ENCODE results near the gene ITGA5.

Gene ITGA5

DNA sequence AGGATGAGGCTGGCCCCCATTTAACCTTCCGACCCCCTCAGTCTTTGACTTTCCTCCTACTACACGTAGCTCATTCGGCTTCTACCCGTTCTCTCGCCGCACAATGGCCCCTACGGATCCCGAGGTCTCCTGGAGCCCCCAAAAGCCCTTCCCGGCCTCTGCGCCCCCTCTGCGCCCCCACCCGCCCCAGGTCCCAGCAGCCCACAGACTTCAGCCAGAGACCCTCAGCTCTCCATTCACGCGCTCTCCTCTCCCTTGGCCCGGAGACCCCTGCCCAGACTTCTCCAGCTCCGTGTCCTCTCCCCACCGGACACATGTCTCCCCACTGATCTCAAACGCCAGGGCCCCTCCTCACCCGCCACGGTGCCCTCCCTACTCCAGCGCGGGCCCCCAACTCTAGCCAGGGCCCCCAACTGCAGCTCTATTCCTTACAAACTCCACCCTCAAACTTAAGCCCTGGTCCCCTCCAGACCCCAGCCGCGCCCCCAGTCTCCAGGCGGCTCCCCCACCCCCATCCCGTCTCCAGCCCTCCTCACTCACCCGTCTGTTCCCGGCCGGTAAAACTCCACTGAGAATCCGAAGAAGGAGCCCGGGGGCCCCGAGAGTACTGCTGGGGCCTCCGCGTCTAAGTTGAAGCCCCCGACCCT is 502 bp downstream of the ITGA5 start:
- H3K4me3 ChIP-seq (ENCODE audit: low read depth in 1 of 2, low read length in 2 of 2), result peak overlapping the region; percentile 74 to 89
- H3K9ac ChIP-seq (ENCODE audit: low read depth, low read length), result peak overlapping the region; percentile 84
- peaks cover 18% of the 10 kb centered on the region for H3K27me3 ChIP-seq (ENCODE audit: insufficient read depth, low read length, poor library complexity)
- no peaks in the 10 kb centered on the region for H3K9me3 ChIP-seq (ENCODE audit: insufficient read depth, low read length, severe bottlenecking)
- H2AFZ ChIP-seq (ENCODE audit: low read depth, low read length), result peak overlapping the region; percentile 74
- no peaks in the 10 kb centered on the region for H4K20me1 ChIP-seq (ENCODE audit: insufficient read depth, low read length)
- peaks cover 58% of the 10 kb centered on the region for H3K4me1 ChIP-seq (ENCODE audit: insufficient read depth, low read length)
- H3K27ac ChIP-seq (ENCODE audit: low read length), result peak overlapping the region; percentile 73
- DNase-seq, result no peak
- H3K36me3 ChIP-seq (ENCODE audit: insufficient read depth, low read length), result no peaks in the 10 kb centered on the region
- TF ChIP-seq EZH2 (IDR thresholded peaks at IDR 0.05; ENCODE audit: borderline replicate concordance, low read depth, low read length, severe bottlenecking), result no peak
- TF ChIP-seq, protein P1, sequence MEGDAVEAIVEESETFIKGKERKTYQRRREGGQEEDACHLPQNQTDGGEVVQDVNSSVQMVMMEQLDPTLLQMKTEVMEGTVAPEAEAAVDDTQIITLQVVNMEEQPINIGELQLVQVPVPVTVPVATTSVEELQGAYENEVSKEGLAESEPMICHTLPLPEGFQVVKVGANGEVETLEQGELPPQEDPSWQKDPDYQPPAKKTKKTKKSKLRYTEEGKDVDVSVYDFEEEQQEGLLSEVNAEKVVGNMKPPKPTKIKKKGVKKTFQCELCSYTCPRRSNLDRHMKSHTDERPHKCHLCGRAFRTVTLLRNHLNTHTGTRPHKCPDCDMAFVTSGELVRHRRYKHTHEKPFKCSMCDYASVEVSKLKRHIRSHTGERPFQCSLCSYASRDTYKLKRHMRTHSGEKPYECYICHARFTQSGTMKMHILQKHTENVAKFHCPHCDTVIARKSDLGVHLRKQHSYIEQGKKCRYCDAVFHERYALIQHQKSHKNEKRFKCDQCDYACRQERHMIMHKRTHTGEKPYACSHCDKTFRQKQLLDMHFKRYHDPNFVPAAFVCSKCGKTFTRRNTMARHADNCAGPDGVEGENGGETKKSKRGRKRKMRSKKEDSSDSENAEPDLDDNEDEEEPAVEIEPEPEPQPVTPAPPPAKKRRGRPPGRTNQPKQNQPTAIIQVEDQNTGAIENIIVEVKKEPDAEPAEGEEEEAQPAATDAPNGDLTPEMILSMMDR (IDR thresholded peaks at IDR 0.05; ENCODE audit: borderline replicate concordance, extremely low read depth, low read length, poor library complexity, severe bottlenecking), result peak; percentile 0
- H3K79me2 ChIP-seq (ENCODE audit: insufficient read depth, low read length), result peaks cover 51% of the 10 kb centered on the region
- ATAC-seq (ENCODE audit: insufficient read depth, low read depth), result peak; percentile 34
- peak overlapping the region; percentile 85 for H3K4me2 ChIP-seq (ENCODE audit: insufficient read depth, low read length)

DNA sequence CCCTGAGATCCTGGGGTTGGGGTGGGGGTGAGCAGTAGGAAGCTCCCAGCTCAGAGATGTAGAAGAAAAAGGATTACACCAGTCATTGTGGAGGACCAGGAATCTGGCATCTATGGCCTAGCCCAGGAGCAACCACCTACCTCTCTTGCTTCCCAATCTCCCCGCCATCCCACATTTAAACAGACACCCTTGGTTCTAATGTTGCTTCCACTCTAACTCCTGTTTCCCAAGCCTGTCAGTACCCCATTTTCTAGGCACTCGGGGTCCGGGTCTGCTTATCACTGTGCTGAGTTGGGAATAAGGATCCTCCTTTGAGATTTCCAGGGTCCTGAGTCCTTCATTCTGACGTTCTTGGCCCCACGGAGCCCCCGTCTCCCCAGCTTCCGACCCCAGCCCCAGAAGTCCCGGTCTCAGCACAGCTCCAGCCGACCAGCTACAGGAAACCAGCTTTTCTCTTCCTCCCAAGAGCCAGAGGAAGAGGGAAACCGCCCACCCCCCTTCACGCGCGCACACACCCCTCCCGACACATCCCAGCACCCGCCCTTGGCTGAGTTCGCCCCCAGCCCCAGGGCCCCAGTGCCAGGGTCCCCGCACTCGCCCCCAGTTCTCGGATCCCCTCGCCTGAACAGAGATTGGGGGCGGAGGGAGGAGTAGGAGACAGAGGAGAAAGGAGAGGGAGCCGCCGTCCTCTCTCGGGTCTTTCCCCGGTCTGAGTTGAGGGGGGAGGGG is 1.2 kb downstream of the ITGA5 start:
- peaks cover 13% of the 10 kb centered on the region for H3K27me3 ChIP-seq (ENCODE audit: insufficient read depth, low read length, poor library complexity)
- peak overlapping the region; percentile 73 for H3K27ac ChIP-seq (ENCODE audit: low read length)
- no peaks in the 10 kb centered on the region for H4K20me1 ChIP-seq (ENCODE audit: insufficient read depth, low read length)
- H3K9ac ChIP-seq (ENCODE audit: low read depth, low read length), result peak overlapping the region; percentile 84
- H3K4me3 ChIP-seq (ENCODE audit: low read depth in 1 of 2, low read length in 2 of 2), result peak overlapping the region; percentile 74 to 89; a peak in 3 of 4 replicates
- no peaks in the 10 kb centered on the region for H3K36me3 ChIP-seq (ENCODE audit: insufficient read depth, low read length)
- DNase-seq, result peak; percentile 67
- TF ChIP-seq, protein P1 (IDR thresholded peaks at IDR 0.05; ENCODE audit: borderline replicate concordance, extremely low read depth, low read length, poor library complexity, severe bottlenecking), result no peak
- TF ChIP-seq EZH2 (IDR thresholded peaks at IDR 0.05; ENCODE audit: borderline replicate concordance, low read depth, low read length, severe bottlenecking), result no peak
- H3K4me2 ChIP-seq (ENCODE audit: insufficient read depth, low read length), result peak overlapping the region; percentile 85
- H2AFZ ChIP-seq (ENCODE audit: low read depth, low read length), result peak overlapping the region; percentile 74
- H3K79me2 ChIP-seq (ENCODE audit: insufficient read depth, low read length), result peaks cover 57% of the 10 kb centered on the region
- peaks cover 65% of the 10 kb centered on the region for H3K4me1 ChIP-seq (ENCODE audit: insufficient read depth, low read length)
- ATAC-seq (ENCODE audit: insufficient read depth, low read depth), result peak; percentile 43
- H3K9me3 ChIP-seq (ENCODE audit: insufficient read depth, low read length, severe bottlenecking), result no peaks in the 10 kb centered on the region

DNA sequence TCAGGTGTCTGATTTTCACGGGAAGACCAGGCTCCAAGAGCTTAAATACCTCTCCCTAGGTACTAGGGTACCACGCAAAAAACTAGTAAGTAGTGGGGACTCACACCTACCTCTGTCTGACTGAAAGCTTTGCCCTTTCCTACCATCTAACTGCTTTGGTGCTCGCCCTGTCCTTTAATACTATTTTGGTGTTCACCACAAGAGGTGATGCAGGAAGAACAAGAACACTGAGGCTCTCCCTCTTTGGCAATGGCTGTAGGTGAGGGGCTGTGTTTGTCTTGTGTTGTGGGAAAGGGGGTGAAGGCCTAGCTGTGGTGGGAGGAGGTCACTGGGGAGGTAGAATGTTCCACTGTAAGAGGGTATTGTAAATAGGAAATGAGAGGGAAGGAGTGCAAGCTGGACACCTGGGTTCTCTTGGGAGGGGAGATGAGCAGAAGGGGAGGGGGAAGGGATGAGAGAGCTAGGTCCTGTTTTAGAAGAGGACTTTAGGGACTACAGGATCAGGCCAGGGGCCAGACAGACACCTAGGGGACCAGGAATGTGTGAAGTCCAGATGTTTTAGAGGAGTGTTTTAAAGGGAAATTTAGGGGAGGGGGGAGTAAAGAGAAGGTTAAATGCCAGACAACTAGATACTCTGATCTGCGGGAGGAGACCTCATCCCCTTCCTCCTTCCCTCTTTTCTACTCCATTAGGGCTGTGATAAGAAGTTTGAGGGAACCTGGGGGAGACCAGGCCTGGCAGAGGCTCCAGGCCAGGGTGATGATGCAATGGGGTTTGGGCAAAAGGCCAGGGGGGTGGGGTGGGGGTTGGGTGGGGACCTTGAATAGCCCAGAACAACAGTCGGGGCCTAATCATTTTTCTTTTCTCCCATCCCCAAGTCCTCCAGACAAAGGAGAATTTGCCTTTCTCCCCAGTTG is 2.1 kb downstream of the ITGA5 start:
- no peaks in the 10 kb centered on the region for H4K20me1 ChIP-seq (ENCODE audit: insufficient read depth, low read length)
- ATAC-seq (ENCODE audit: insufficient read depth, low read depth), result no peak
- no peak overlapping the region for H2AFZ ChIP-seq (ENCODE audit: low read depth, low read length)
- no peak for TF ChIP-seq EZH2 (IDR thresholded peaks at IDR 0.05; ENCODE audit: borderline replicate concordance, low read depth, low read length, severe bottlenecking)
- TF ChIP-seq, protein P1 (IDR thresholded peaks at IDR 0.05; ENCODE audit: borderline replicate concordance, extremely low read depth, low read length, poor library complexity, severe bottlenecking), result no peak
- no peak for DNase-seq
- peaks cover 6% of the 10 kb centered on the region; the same call in 1 of the 2 replicates for H3K36me3 ChIP-seq (ENCODE audit: insufficient read depth, low read length)
- H3K9ac ChIP-seq (ENCODE audit: low read depth, low read length), result peak overlapping the region; percentile 84
- H3K27ac ChIP-seq (ENCODE audit: low read length), result peak overlapping the region; percentile 73
- H3K4me3 ChIP-seq (ENCODE audit: low read depth in 1 of 2, low read length in 2 of 2), result peak overlapping the region in 1 of 2 experiments; percentile 74; a peak in 2 of 4 replicates
- H3K79me2 ChIP-seq (ENCODE audit: insufficient read depth, low read length), result peaks cover 66% of the 10 kb centered on the region
- peaks cover 7% of the 10 kb centered on the region for H3K27me3 ChIP-seq (ENCODE audit: insufficient read depth, low read length, poor library complexity)
- peak overlapping the region; percentile 85 for H3K4me2 ChIP-seq (ENCODE audit: insufficient read depth, low read length)
- no peaks in the 10 kb centered on the region for H3K9me3 ChIP-seq (ENCODE audit: insufficient read depth, low read length, severe bottlenecking)
- H3K4me1 ChIP-seq (ENCODE audit: insufficient read depth, low read length), result peaks cover 75% of the 10 kb centered on the region
